Measurements from ENCODE around the gene NSUN6. TPM values are rescaled to one million over a fixed set of nuclear protein-coding genes. Genes with fewer than 3 reads are reported as not detected.

NSUN6 gene, protein sequence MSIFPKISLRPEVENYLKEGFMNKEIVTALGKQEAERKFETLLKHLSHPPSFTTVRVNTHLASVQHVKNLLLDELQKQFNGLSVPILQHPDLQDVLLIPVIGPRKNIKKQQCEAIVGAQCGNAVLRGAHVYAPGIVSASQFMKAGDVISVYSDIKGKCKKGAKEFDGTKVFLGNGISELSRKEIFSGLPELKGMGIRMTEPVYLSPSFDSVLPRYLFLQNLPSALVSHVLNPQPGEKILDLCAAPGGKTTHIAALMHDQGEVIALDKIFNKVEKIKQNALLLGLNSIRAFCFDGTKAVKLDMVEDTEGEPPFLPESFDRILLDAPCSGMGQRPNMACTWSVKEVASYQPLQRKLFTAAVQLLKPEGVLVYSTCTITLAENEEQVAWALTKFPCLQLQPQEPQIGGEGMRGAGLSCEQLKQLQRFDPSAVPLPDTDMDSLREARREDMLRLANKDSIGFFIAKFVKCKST
- total RNA-seq, result 10 to 100 TPM; 10.3 to 13.5 TPM
- 10 to 100 TPM in 1 of 2 donors, 1 to 10 TPM in 1; 4.1 to 10.7 TPM for polyA plus RNA-seq
- long read RNA-seq, donor 1, transcript NSUN6-201 (11 exons, 2,201 nt), result major isoform, 8 of 22 reads
- long read RNA-seq, donor 1, partial matches to known transcripts, result 5 of 22 reads
- long read RNA-seq, donor 1, other reads (novel, unspliced or antisense), result 9 of 22 reads
- long read RNA-seq, donor 2, partial matches to known transcripts, result 1 of 8 reads
- long read RNA-seq, donor 2, other reads (novel, unspliced or antisense), result 5 of 8 reads

DNA sequence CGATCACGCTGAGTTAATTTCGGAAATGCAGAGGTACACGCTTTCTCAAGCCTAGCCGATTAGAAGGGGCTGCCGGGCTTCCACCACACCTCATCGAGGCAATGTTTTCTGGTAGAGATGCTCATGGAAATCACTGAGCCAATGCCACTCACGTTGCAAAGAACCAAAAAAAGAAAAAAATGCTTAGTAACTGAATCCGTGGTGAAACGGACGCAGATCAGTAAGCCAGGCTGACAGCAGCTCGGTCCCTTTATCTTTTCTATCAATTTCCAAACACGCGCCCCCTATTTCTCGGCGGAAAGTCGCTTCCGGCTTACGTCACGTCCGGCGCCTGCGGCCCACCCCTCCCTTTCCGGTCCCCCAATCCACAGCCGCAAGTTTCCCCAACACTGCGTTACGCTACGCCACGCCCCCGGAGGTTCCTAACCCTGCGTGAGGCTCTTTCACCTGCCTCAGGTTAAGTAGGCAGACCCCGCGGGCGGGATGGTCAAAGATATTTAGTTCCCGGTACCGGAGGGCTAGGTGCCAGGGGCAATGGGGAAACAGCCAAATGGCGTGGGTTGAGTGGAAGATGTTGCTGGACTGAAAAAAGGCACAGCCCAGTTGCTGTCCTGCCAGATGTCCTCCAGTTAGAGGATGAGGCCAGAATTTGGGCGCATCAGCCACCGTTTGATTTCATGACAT lies at the start of gene NSUN6:
Gene NSUN6 (minus strand): TSS at position 264 of the 684 bp plus-strand sequence. CDS start 384 bp downstream, outside the sequence.
- H3K4me1 ChIP-seq (ENCODE audit: control insufficient read depth in 1 of 2, insufficient read depth in 2 of 2, low read length in 2 of 2), result peaks cover 0 to 3% of the 10 kb centered on the region in 2 donors
- DNase-seq (peak; percentile 93 to 97), ATAC-seq (ENCODE audit: low FRiP score) (peak; percentile 98)
- 0% methylated on average over 39 of the region's 39 CpGs for WGBS, 2 donors
- intact Hi-C loops (cut with DNase I), result no loop called here
- no peaks in the 10 kb centered on the region for H3K27me3 ChIP-seq (ENCODE audit: control insufficient read depth in 1 of 2, insufficient read depth in 2 of 2, low read length in 1 of 2)
- peak within 1 kb of the TSS in 1 of 2 donors; percentile 88 for H3K27ac ChIP-seq (ENCODE audit: low read depth in 1 of 2, low read length in 2 of 2)
- H3K36me3 ChIP-seq (ENCODE audit: control insufficient read depth in 1 of 2, insufficient read depth in 2 of 2, low read length in 1 of 2), result no peaks in the 10 kb centered on the region
- no peaks in the 10 kb centered on the region for H3K9me3 ChIP-seq (ENCODE audit: control insufficient read depth, low read length)
- H3K4me3 ChIP-seq (ENCODE audit: low read length in 2 of 2), result peak within 1 kb of the TSS; percentile 62 to 94

DNA sequence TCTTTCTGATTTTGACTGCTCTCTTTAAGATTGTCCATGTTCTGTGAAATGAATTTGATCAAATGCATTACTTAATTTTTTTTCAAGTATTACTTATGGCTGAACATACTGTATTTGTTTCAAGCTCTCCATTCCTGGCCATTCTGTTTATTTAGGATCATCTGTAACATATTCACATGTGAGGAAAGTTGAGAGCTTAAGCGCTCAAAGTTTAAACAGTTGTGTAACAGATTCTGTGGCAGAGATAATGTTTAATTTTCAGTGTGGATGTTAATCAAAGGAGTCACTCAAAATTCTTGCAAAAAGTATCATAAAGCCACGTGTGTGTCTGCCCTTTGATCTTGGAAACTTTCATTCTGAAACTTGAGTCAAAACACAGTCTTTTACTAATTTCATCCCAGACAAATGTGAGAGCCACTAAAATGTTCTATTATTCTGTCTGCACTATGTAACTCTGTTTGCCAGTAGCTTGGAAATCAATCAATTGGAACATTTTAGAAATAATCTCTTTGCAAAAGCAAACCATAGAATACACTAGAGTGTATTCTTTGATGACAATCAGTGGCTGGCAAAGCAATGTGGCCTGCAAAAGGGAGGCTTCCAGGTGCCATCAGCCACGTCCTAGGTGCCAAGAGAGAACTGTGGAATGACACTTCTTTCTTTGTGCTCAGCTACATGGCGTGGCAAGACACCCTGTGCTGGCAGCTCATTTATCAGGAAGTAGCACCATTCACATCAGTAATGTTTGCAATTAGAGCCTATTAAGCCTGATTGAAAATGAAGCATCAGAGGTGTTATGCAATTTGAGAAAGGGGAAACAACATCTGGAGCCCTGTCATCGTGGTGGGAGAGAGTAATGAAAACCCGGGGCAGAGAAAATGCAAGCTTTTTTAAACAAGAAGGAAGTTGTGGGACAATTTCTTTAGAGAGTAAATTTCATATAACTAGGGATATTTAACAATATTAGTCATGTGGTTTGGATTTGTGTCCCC lies 48.8 kb upstream of the NSUN6 start:
- intact Hi-C loops (cut with DNase I), result no loop called here
- Histone ChIP-seq H3K9me3 (ENCODE audit: control insufficient read depth, low read length) (peaks cover 2% of the 10 kb centered on the region), H3K36me3 (ENCODE audit: control insufficient read depth in 1 of 2, insufficient read depth in 2 of 2, low read length in 1 of 2) (no peaks in the 10 kb centered on the region), H3K27ac (ENCODE audit: low read depth in 1 of 2, low read length in 2 of 2) (no peak overlapping the region), H3K4me1 (ENCODE audit: control insufficient read depth in 1 of 2, insufficient read depth in 2 of 2, low read length in 2 of 2) (no peaks in the 10 kb centered on the region), H3K27me3 (ENCODE audit: control insufficient read depth in 1 of 2, insufficient read depth in 2 of 2, low read length in 1 of 2) (no peaks in the 10 kb centered on the region), H3K4me3 (ENCODE audit: low read length in 2 of 2) (no peak overlapping the region)
- WGBS, 2 donors, result 70 to 72% methylated on average over 6 of the region's 6 CpGs
- ATAC-seq (ENCODE audit: low FRiP score) (no peak), DNase-seq (no peak)

DNA sequence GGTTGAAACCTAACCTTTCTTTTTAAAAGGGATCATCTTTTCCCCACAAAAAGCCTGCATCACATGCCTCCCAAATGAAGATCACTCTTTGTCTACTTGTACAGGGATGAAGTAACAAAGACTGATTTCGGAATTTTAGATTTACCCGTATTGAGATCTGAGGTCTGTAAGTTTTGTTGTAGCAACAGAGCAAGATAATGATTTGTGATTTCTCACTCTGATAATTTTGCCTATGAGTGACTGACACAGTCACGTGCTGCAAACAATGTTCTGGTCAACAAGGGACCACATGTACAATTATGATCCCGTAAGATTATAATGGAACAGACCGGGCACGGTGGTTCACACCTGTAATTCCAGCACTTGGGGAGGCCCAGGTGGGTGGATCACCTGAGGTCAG lies 39.2 kb upstream of the NSUN6 start:
- no peak for ATAC-seq (ENCODE audit: low FRiP score)
- H3K9me3 ChIP-seq (ENCODE audit: control insufficient read depth, low read length), result no peaks in the 10 kb centered on the region
- H3K36me3 ChIP-seq (ENCODE audit: control insufficient read depth in 1 of 2, insufficient read depth in 2 of 2, low read length in 1 of 2), result no peaks in the 10 kb centered on the region
- intact Hi-C loops (cut with DNase I), result no loop called here
- no peaks in the 10 kb centered on the region for H3K4me1 ChIP-seq (ENCODE audit: control insufficient read depth in 1 of 2, insufficient read depth in 2 of 2, low read length in 2 of 2)
- 92% methylated on average over 6 of the region's 6 CpGs for WGBS, 2 donors
- H3K4me3 ChIP-seq (ENCODE audit: low read length in 2 of 2), result no peak overlapping the region
- H3K27me3 ChIP-seq (ENCODE audit: control insufficient read depth in 1 of 2, insufficient read depth in 2 of 2, low read length in 1 of 2), result no peaks in the 10 kb centered on the region
- H3K27ac ChIP-seq (ENCODE audit: low read depth in 1 of 2, low read length in 2 of 2), result no peak overlapping the region
- DNase-seq, result no peak

DNA sequence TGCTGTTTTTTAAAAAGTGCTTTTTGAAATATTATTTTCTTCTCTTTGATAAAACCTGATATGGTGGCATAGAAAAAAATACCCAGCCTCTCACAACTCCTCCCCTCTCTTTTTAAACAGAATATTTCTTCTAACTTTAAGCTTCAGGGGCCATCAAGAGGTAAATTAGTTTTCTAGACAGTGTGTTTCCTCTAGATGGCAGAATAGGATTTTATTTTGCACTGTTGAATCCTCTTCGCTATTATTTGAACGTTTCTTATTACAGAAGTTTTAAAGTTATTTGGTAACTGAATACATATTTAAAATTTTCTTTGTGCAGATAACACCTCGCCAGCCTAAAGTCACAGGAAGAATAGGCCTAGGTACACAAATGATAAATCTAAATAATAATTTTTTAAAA lies 38.1 kb upstream of the NSUN6 start:
- Histone ChIP-seq H3K4me1 (ENCODE audit: control insufficient read depth in 1 of 2, insufficient read depth in 2 of 2, low read length in 2 of 2) (no peaks in the 10 kb centered on the region), H3K27ac (ENCODE audit: low read depth in 1 of 2, low read length in 2 of 2) (no peak overlapping the region), H3K9me3 (ENCODE audit: control insufficient read depth, low read length) (no peaks in the 10 kb centered on the region), H3K36me3 (ENCODE audit: control insufficient read depth in 1 of 2, insufficient read depth in 2 of 2, low read length in 1 of 2) (no peaks in the 10 kb centered on the region), H3K4me3 (ENCODE audit: low read length in 2 of 2) (no peak overlapping the region), H3K27me3 (ENCODE audit: control insufficient read depth in 1 of 2, insufficient read depth in 2 of 2, low read length in 1 of 2) (no peaks in the 10 kb centered on the region)
- intact Hi-C loops (cut with DNase I), result no loop called here
- no peak for ATAC-seq (ENCODE audit: low FRiP score)
- DNase-seq, result no peak
- 5 to 7% methylated on average over 3 of the region's 3 CpGs for WGBS, 2 donors

DNA sequence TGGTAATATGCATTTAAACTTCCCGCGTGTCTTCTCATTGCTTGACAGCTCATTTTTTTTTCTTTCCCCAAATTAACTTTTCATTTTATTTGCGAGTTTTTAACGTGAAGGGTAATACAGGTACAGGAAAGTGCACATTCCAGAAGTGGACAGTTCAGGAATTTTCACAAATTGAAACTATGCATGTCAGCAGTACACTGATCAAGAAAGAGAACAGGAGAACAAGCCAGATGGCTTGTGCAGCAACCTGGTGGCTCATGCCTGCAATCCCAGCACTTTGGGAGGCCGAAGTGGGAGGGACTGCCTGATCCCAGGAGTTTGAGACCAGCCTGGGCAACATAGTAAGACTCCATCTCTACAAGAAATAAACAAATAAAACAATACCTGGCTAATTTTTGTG lies 36.3 kb upstream of the NSUN6 start:
- Histone ChIP-seq H3K4me3 (ENCODE audit: low read length in 2 of 2) (no peak overlapping the region), H3K4me1 (ENCODE audit: control insufficient read depth in 1 of 2, insufficient read depth in 2 of 2, low read length in 2 of 2) (no peaks in the 10 kb centered on the region), H3K27ac (ENCODE audit: low read depth in 1 of 2, low read length in 2 of 2) (no peak overlapping the region), H3K36me3 (ENCODE audit: control insufficient read depth in 1 of 2, insufficient read depth in 2 of 2, low read length in 1 of 2) (no peaks in the 10 kb centered on the region), H3K27me3 (ENCODE audit: control insufficient read depth in 1 of 2, insufficient read depth in 2 of 2, low read length in 1 of 2) (no peaks in the 10 kb centered on the region), H3K9me3 (ENCODE audit: control insufficient read depth, low read length) (no peaks in the 10 kb centered on the region)
- intact Hi-C loops (cut with DNase I), result no loop called here
- DNase-seq (no peak), ATAC-seq (ENCODE audit: low FRiP score) (no peak)
- WGBS, 2 donors, result 58 to 73% methylated on average over 5 of the region's 5 CpGs

DNA sequence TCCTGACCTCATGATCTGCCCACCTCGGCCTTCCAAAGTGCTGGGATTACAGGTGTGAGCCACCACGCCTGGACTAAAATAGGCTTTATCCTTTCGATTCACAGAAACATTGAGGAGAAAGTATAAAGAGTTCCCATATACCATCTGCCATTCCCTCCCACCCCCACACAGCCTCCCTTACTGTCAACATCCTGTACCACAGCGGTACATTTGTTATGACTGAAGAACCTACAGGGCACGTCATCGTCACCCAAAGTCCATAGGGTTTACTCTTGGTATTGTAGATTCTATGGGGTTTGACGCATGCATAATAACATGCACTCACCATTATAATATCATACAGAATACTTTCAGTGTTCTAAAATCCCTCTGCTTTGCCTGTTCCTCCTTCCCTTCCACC lies 35.8 kb upstream of the NSUN6 start:
- no peaks in the 10 kb centered on the region for H3K27me3 ChIP-seq (ENCODE audit: control insufficient read depth in 1 of 2, insufficient read depth in 2 of 2, low read length in 1 of 2)
- H3K9me3 ChIP-seq (ENCODE audit: control insufficient read depth, low read length), result no peaks in the 10 kb centered on the region
- no peak overlapping the region for H3K27ac ChIP-seq (ENCODE audit: low read depth in 1 of 2, low read length in 2 of 2)
- no peak overlapping the region for H3K4me3 ChIP-seq (ENCODE audit: low read length in 2 of 2)
- ATAC-seq (ENCODE audit: low FRiP score) (no peak), DNase-seq (no peak)
- 87 to 93% methylated on average over 7 of the region's 7 CpGs for WGBS, 2 donors
- no peaks in the 10 kb centered on the region for H3K4me1 ChIP-seq (ENCODE audit: control insufficient read depth in 1 of 2, insufficient read depth in 2 of 2, low read length in 2 of 2)
- intact Hi-C loops (cut with DNase I), result no loop called here
- no peaks in the 10 kb centered on the region for H3K36me3 ChIP-seq (ENCODE audit: control insufficient read depth in 1 of 2, insufficient read depth in 2 of 2, low read length in 1 of 2)

DNA sequence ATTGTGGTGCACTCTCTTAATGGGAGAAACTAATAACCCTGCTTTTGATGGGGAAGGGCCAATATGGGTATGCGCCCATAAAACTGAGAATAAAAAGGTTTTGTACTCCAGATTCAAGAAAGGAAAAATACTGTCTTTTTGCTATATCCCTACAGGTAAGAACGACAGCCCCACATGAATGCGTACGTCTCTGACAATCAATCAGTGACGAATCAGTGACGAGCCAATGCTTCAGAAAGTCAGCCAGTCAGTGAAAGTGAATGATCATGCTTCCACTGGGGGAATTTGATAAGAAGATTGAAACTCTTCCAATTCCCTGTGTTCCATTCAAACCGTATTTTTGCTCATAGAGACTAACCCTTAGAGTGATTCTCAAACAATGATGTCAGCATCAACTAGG lies 34.2 kb upstream of the NSUN6 start:
- intact Hi-C loops (cut with DNase I), result no loop called here
- WGBS, 2 donors, result 70 to 79% methylated on average over 7 of the region's 7 CpGs
- Histone ChIP-seq H3K4me1 (ENCODE audit: control insufficient read depth in 1 of 2, insufficient read depth in 2 of 2, low read length in 2 of 2) (peaks cover 0 to 2% of the 10 kb centered on the region in 2 donors), H3K4me3 (ENCODE audit: low read length in 2 of 2) (no peak overlapping the region), H3K27ac (ENCODE audit: low read depth in 1 of 2, low read length in 2 of 2) (no peak overlapping the region), H3K36me3 (ENCODE audit: control insufficient read depth in 1 of 2, insufficient read depth in 2 of 2, low read length in 1 of 2) (peaks cover 0 to 4% of the 10 kb centered on the region in 2 donors), H3K27me3 (ENCODE audit: control insufficient read depth in 1 of 2, insufficient read depth in 2 of 2, low read length in 1 of 2) (no peaks in the 10 kb centered on the region), H3K9me3 (ENCODE audit: control insufficient read depth, low read length) (no peaks in the 10 kb centered on the region)
- DNase-seq (no peak), ATAC-seq (ENCODE audit: low FRiP score) (no peak)

DNA sequence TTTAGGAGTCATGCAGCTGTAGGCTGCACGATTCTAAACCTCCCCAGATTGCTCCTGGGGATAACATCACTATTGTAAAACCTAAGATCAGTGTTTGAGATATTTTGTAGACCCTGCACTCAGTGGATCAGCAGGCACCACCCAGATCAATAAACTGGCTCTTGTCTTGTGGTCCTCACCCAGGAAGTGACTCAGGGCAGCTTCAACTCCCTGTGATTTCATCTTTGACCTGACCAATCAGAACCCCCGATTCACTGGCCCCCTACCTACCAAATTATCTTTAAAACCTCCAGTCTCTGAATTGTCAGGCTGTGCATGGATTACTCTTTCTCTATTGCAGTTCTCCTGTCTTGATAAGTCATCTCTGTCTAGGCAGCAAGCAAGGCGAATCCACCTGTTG lies 33.6 kb upstream of the NSUN6 start:
- WGBS, 2 donors, result 60 to 63% methylated on average over 3 of the region's 3 CpGs
- intact Hi-C loops (cut with DNase I), result no loop called here

More for the DNA sequence above, 33.6 kb upstream of the NSUN6 start:
- Histone ChIP-seq H3K9me3 (ENCODE audit: control insufficient read depth, low read length) (no peaks in the 10 kb centered on the region), H3K27me3 (ENCODE audit: control insufficient read depth in 1 of 2, insufficient read depth in 2 of 2, low read length in 1 of 2) (no peaks in the 10 kb centered on the region), H3K36me3 (ENCODE audit: control insufficient read depth in 1 of 2, insufficient read depth in 2 of 2, low read length in 1 of 2) (peaks cover 0 to 4% of the 10 kb centered on the region in 2 donors), H3K4me1 (ENCODE audit: control insufficient read depth in 1 of 2, insufficient read depth in 2 of 2, low read length in 2 of 2) (peaks cover 0 to 2% of the 10 kb centered on the region in 2 donors), H3K27ac (ENCODE audit: low read depth in 1 of 2, low read length in 2 of 2) (no peak overlapping the region), H3K4me3 (ENCODE audit: low read length in 2 of 2) (no peak overlapping the region)
- ATAC-seq (ENCODE audit: low FRiP score), result no peak
- no peak for DNase-seq
